Stimulated activated CD8-positive, alpha-beta memory T cell treated with anti-CD3 and anti-CD28 coated beads, Interleukin-4, amount 100 ng/mL, for 24 hours (primary cell): Measurements from ENCODE around the gene EP400.
"Not testable (repeated sequence)": the region's sequence is repeated elsewhere in the genome, so short reads cannot be mapped to it uniquely, and the experiment has no call there.

Experiments used
- DNase-seq: peaks from one replicate; pipeline ENCODE4 v3.0.0-alpha.2; 2020; ENCODE audit warnings: low read depth

The EP400 gene

DNA sequence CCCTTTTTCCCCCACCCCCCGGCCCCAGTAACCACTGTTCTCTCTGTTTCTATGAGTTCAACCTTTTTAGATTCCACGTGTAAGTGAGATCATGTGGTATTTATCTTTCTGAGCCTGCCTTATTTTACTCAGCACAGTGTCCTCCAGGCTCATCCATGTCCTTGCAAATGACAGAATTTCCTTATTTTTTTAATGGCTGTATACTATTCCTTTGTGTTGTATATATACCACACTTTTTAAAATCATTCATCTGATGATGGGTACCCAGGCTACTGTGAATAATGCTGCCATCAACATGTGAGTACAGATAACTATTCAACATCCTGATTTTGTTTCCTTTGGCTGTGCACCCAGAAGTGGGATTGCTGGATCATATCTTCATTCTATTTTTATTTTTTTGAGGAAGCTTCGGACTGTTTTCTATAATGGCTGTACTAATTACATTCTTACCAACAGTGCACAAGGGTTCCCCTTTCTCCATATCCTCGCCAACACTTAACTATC lies 139.7 kb downstream of the EP400 start:
- DNase-seq: no peak

DNA sequence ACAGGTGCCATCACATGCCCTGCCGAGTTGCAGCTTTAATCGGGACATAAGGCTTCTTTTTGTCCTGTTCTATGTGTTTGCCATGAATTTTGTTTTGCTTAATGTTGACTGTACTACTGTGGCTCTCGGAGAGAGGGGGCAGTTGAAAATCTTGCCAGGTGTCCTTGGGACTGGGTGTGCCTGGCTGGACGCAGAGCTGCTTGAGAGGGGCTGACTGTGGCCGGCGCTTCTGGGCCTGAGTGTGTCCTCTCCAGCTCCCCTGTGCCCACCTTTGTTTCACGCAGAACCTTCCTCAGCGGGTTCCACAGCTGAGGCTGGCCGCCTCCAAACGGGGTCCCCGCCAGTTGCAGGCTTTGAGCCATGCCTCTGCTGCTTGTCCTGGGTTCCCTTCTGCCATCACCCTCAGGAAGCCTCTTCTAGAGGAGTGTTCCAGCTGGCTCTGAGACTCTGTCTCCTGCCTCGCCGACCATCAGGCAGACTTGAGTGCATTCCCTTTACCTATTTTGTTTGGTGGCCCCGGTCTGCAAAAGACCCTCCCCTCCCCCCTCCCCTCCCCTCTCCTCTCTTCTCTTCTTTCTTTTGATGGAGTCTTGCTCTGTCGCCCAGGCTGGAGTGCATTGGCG lies 144.6 kb downstream of the EP400 start:
- DNase-seq: no peak

DNA sequence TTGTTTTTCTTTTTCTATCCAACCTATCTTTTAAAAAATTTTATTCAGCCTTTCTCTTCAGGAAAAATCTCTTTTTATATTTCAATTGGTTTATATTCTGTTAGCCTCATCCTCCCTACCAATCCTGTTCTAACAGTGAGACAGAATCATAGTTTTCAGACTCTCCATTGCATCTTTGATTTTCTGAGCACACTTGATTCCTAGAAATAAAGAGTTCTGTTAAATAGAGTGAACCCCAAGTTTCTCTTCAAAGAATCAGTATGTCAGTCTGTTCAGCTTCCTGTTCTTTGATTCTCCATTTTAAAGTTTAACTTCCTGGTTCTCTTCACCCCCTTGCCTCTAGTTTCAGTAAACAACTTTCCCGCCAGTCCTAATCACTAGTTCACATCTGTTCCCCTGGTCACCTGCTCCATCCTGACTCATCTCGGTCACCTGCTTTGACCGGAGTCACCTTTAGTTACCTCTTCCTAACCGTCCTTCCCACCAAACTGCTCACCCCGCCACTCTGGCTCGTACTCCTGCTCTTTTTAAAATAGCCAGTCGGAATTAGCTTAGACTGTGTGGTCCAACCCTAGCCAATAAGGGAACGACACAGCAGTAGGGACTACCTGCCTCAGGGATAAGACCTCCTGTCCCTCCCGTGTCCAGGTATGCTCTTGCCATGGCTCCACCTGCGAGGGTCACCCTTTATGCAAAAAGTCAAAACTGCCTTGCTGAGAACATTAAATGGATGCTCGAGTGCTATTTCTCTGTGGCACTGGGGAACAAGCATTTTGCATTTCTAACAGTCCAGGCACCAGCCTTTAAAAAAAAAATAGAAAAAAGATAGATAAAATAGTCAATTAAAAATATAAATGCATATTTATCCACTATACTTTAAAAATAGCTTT lies 146.0 kb downstream of the EP400 start:
- DNase-seq: no peak

DNA sequence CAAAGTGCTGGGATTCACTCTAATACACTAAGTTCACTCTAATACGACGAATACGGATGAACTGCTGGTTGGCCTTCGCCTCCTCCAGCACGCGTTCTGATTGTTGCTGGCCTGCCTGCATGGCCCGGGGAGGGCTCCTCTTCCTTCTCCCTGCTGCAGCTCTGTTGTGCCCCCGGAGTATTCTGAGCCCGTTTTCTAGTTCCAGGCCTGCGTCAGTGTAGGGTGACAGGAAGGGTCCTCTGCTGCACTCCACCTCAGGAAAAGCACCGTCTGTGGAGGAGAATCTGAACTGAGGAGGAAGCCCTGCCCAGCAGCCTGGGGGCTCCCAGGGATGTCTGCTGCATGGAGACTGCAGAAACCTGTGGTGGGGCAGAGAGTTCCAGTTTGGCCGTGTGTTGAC lies 150.0 kb downstream of the EP400 start:
- no peak for DNase-seq

DNA sequence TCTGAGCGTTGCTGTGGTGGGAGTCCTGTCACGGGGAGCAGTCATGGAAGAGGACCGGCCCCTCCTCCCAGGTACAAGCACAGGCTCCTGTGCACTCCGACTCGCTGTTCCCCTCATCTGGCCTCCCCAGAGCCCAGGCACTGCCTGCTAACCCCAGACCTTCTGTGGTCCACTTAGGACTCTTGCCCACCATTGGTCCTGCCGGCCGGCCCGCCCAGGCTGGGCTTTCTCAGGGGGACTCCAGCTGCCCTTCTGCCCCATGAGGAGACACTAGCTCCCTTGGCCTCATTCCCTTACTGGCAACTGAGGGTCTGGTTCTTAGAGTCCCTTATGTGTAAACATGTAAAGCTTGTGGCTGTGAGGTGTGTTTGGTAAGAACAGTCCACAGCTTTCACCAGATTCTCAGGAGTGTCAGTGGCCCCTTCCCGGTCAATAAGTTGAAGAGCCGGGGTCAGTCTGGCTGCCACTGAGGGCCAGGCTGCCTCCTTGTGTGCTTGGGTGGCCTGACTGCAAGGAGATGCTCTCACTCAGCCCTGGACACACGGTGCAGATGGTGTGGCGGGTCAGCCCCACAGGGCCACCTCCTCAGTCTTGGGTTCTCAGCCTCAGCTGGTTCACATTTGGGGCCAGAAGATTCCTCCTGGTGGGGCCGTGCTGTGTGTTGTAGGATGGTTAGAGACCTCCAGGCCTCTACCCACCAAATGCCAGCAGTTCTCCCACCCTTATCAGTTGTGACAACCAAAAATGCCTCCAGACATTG lies 150.7 kb downstream of the EP400 start:
- no peak for DNase-seq

DNA sequence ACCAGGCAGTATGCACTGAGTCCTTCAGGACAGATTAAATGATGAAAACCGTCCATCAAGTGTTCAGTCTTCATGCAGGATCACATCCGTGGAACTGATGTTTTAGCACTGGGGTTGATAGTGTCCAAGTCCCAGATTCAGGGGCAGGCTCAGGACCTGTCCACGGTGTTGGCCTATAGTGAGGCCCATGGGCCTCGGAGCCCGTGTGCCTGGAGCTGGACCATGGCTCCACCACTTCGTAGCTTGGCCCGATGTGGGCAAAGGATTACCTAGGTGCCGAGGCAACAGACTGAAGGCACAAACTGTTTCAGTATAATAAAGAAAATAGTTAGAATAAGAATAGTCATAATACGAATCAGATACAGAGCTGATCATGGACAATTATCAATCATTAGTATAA lies 152.6 kb downstream of the EP400 start:
- no peak for DNase-seq

DNA sequence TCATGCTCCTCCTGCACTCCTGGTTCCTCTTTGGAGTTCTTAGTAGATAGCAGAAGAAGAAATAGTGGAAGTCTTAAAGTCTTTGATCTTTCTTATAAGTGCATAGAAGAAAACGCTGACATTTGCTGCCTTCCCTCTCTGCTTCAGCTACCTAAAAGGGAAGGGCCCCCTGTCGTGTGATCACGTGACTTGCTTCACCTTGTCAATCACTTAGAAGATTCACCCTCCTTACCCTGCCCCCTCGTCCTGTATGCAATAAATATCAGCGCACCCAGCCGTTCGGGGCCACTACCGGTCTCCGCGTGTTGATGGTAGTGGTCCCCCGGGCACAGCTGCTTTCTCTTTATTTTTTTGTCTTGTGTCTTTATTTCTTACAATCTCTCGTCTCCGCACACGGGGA lies 153.3 kb downstream of the EP400 start:
- DNase-seq: not testable (repeated sequence)

DNA sequence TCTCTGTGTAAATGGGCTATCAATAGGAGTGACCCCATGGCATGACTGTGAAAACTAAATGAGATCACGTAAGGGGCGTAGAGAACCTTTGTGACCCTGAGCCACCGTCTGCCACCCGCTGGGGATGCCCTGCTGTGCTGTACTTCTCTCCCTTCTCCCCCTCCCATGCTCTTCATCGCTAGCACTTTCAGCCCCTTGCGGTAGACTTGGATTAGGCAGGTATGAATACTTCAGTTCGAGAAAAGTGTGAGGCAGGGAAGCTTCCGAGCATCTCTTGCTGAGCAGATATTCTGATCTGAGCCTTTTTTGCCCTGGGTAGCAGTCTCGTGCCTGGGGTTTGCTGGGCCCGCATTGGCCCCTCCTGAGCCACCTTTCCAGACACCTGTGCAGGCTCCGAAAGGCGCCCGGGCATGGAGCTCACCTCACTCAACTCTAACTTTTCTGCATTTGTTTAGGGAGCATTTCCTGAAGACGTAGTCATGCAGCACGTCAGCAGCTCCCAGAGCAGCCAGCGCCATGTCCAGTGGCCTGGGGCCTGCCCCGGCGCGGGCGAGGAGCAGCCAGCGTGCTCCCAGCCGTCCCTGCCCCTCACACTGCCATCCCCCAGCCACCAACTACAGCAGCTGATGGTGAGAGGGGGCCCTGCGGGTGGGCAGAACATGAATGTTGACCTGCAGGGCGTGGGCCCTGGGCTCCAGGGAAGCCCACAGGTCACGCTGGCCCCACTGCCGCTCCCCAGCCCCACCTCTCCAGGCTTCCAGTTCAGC lies 154.0 kb downstream of the EP400 start:
- no peak for DNase-seq

DNA sequence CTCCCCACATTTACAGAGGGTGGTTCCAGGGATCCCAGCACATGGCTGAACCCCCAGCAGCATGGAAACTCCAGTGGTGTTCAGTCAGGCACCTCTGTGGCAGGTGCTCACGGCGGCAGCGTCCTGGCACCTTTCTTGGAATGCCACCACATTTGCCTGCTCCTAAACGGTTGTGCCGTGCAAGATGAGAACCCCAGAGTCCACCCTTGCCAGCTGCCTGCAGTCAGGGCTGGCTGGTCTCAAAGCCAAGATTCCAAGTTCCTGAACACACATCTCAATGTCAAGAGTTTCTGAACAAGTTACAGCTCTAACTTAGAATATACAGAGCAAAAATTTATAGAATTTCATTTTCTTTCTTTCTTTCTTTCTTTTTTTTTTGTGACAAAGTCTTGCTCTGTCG lies 155.7 kb downstream of the EP400 start:
- no peak for DNase-seq

DNA sequence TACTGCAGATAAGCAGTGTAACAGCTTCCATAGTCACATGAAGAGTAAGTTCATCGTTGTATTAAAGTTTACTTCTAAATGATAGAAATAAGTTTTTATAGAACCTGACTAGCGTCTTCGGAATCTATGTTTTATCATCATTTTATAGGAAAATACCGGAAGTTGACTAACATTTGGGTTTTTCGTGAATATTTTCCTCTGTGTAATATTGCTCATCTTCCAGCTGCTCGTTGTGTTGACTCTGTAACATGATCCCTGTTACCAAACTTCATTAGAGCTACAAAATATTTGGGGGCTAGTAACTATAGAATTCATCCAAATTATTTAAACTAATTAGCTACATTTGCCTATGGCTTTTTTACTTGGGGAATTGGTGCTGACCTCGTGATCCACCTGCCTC lies 157.2 kb downstream of the EP400 start:
- no peak for DNase-seq

DNA sequence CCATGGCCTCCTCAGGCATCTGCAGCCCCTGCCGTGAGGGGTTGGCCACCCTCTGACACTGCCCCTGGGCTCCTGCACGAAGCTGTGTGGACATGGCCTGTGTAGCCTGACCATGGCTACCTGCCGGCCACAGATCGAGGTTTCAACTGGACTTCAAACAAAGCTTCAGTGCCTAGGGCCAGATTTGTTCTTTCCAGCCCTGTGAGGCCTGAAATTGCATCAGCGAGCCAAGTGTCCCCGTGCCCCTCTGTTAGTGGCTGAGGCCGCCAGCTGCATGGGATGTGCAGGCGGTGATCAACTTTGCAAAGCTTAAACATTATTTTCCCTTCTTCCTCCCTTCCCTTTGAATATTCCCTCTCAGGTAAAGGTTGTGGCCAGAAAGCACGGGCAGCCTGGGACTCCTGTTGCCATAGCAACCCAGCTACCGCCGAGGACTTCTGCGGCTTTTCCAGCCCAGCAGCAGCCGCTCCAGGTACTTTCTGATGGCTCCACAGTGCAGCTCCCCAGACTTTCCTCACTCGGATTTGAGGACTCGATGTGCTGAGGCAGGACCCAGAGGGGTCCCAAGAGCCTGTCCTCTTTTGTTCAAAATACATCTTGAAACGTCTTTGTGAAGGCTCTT lies 158.6 kb downstream of the EP400 start:
- DNase-seq: no peak

DNA sequence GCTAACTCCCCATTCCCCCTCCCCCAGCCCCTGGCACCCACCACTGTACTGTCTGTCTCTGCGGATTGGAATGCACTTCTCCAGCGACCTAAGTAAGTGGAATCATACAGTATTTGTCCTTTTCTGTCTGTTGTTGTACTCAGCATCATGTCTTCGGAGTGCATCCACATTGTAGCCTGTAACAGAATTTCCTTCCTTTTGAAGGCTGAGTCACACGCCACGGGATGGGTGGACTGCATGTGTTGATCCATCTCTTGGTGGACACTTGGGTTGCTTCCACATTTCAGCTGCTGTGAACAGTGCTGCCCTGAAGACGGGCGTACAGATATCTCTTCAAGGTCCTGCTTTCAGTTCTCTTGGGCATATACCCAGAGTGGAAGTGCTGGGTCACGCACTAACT lies 160.0 kb downstream of the EP400 start:
- no peak for DNase-seq

DNA sequence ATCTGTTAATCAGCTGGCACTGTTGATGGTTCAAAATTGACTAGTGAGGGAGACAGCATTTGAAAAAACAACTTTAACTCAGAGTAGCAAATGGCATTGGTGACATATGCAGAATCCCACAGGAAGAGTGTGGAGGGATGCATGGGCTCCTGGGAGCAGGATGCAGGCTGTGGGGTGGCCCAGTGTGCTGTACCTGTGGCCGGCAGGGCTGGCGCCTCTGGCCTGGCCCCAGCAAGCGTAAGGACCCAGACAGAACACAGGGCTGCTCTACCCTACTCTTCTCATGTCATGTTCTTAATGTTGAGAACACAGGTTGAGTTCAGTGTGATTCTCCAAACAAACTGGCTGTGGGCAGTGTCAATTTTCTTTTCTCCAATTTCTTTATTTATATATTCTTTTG lies 160.9 kb downstream of the EP400 start:
- no peak for DNase-seq

DNA sequence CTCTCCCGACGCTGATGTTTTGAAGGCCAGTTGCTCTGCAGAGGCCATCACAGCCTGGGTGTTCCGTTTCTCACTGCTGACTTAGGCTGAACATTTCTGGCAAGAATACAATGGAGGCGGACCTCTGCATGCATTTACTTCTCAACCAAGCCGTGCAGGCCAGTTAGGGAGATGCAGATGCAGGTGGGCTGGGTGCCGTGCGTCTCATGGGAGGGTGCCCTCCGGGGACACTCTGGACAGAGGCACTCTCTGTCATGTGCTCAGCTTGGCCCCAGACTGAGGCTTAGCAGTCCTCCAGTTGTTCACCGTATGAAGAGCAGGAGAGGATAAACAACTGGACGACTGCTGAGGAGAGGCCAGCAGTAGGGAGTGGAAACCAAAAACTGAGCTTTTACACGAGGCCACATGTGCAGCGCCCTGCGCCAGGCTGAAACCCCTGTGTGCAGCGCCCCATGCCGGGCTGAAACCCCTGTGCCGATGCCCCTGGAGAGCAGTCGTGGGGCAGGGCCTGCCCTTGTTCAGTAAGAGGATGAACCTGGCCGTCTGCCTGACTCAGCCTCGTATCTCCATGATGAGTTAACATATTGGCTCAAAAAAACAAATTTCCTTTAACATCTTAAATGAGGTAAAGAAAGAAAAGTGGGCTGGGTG lies 162.0 kb downstream of the EP400 start:
- no peak for DNase-seq

DNA sequence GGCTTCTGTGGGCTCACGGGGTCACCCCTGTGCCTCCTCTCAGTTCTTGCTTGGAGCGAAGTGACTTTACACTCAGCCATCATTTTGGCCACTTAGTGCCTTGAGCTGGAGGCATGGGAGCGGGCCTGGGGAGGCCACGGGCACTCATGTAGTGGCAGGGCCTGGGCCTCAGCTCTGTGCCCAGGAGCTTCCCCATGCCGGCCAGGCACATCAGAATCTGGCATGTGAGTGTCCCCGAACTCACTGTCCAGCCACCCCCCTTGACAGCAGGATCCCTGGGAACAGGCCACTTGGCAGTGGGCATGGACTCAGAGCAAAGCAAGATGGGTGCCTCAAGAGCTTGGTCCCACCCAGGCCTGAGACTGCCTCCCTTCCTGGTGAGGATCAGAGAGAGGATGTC lies 164.9 kb downstream of the EP400 start:
- no peak for DNase-seq

DNA sequence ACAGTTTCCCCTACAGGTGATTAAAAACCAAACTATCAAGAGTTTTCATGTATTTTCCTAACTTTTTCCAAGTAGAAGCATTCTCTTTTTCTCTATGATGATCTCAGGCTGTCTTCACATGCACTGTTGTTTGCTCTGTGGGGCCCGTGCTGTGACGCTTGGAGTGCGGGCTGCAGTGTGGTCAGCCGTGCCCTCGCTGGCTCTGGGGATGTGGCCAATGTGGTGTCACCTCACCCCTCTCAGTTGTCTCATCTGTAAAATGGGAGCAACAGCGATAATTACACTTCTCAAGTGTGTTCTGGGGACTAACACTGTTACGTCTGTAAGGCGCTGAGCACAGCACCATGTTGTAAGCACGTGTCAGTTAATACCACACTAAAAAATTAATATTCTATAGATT lies 165.8 kb downstream of the EP400 start:
- DNase-seq: no peak

DNA sequence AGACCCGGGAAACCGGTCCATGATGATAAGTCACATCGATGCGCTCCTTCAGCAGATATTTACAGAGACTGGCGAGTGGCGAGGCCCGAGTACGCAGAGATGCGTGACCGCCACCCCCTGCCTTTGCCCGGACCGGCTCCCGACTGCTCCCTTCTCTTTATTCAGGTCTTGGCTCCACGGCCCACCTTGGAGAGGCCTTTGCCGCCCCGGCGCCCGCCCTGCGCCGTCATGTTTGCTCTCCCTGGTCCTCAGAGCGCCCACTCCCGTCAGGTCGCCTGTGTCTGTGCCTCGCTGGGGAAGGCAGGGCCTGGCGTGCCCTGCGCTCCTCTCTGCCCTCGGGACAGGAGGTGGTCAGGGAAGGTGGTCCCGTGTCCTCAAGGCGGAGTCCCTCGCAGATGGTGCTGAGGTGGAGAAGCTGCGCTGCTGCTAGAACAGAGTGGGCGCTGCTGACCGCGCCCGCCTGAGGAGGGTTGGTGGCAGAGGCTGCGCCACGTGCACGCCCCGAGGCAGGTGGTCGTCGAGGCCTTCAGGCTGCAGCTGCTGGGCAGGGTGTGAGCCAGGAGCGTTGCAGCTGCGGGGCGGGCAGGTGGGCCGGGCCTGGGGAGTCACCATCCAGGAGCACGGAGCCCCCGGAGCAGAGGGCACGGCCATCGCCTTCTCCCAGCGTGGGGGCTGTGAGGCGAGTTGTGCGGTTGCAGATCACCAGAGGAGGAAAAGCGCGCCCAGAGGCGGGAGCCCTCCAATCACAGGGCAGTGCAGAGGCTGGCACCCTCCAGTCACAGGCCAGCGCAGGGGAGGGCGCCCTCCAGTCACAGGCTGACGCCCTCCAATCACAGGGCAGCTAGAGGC lies 167.2 kb downstream of the EP400 start:
- DNase-seq: no peak

DNA sequence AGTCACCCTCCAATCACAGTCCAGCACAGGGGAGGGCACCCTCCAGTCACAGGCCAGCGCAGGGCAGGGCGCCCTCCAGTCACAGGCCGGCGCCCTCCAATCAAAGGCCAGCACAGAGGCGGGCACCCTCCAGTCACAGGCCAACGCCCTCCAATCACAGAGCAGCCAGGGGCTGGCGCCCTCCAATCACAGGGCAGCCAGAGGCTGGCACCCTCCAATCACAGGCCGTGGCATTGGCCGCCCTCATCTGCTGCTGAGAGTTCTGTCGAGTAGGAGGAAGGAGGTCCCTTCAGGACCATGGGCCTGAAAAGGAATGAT lies 167.8 kb downstream of the EP400 start:
- no peak for DNase-seq

DNA sequence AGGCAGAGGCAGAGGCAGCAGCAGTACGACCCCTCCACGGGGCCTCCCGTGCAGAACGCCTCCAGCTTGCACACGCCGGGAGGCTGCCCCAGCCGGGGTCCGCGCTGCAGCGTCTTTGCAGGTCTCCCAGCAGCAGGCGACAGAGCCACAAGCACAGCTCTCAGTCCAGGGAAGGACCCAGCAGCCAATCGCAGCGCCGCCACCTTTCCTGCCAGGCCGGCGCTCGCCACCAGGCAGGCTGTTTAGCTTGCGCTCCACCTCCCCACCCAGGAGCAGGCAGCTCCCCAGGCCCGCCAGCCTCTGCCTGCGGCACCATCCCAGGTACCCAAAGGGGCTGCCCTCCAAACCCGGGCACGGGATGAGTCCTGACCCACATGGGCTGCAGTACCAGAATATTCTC lies 169.1 kb downstream of the EP400 start:
- DNase-seq: no peak

DNA sequence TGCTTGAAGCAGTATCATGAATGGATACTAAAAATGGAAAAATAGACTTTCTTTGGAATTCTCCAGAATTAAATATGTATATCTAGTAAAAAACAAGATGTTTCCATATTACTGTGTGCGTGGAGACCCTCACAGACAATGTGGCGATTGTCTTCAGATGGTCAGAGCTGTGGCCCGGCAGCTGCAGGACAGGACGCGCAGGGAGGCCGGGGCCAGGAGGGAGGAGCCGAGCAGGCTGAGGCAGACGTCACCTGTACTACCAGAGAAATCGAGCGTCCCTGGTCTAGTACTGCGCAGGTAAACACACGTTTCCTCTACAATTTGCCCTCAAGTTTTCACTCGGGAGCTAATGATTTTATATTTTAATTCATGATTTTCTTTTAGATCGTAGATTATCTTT lies 171.5 kb downstream of the EP400 start:
- DNase-seq: no peak
